HepG2 (cell line): ENCODE data around the gene SLC26A2. TPM values are rescaled to one million over a fixed set of nuclear protein-coding genes. Genes with fewer than 3 reads are reported as not detected.

ENCODE experiments used
- ATAC-seq: fragments of 200-7000 bp; cut with Tn5 transposase; 3 replicates; pipeline ENCODE4 v1.9.1; 2020; ENCODE audit warnings: mild to moderate bottlenecking, moderate library complexity
- BruUV-seq: library from RNA; stranded (reverse); fragments of 400-500 nt; replicated peaks from 2 replicates; lab custom pipeline; 2021; lab: Mats Ljungman, UMichigan
- CTCF ChIA-PET: fragments of 300-600 bp; formaldehyde crosslinking; extraction: SDS; loops from one replicate; lab custom pipeline; 2021; ENCODE audit warnings: low total read pairs, inconsistent platforms, low intra/inter-chr PET ratio; lab: Yijun Ruan, JAX
- POLR2A ChIA-PET: fragments of 350-600 bp; sonication (Branson Sonifier 250); formaldehyde crosslinking; loops from one replicate; lab custom pipeline; 2020; ENCODE audit warnings: antibody characterized with exemption, inconsistent platforms; lab: Yijun Ruan, JAX
- DNase-seq: peaks from one replicate; pipeline ENCODE4 v3.0.0-alpha.2; 2015; ENCODE audit warnings: low spot score
- FAIRE-seq: peaks from 3 replicates; lab custom pipeline; 2011; peaks lifted over from hg19 to GRCh38; lab: Jason Lieb, UNC
- H2AFZ ChIP-seq: one replicate; pipeline ENCODE4 v1.6.1; 2011; ENCODE audit warnings: low read length, inconsistent platforms
- H3K27ac ChIP-seq: fragments of 300-600 bp; 3 replicates; pipeline ENCODE4 v1.8.0; 2011; ENCODE audit warnings: mixed run types, mild to moderate bottlenecking, mixed read lengths, low read length, inconsistent platforms; ENCODE audit not compliant: insufficient read depth; ENCODE audit errors: extremely low read length
- H3K27me3 ChIP-seq, 2 experiments: fragments of 200-600 bp in 1 of 2; 2 replicates in 1 of 2; 3 replicates in 1 of 2; pipeline versions ENCODE4 v1.6.0 to v1.8.0; 2011; ENCODE audit warnings: low read length in 2 of 2, mild to moderate bottlenecking in 2 of 2, moderate library complexity in 2 of 2, inconsistent platforms in 1 of 2; ENCODE audit not compliant: insufficient read depth in 2 of 2, control insufficient read depth in 1 of 2
- H3K36me3 ChIP-seq, 2 experiments: fragments of 200-600 bp in 1 of 2; replicated peaks in 1 of 2; 2 replicates in 1 of 2; 3 replicates in 1 of 2; pipeline versions ENCODE4 v1.5.1 to v1.8.0; 2011; ENCODE audit warnings: low read length in 2 of 2, inconsistent platforms in 1 of 2; ENCODE audit not compliant: insufficient read depth in 2 of 2, control insufficient read depth in 1 of 2
- H3K4me1 ChIP-seq: 2 replicates; pipeline ENCODE4 v1.5.1; 2012; ENCODE audit warnings: low read length, inconsistent platforms; ENCODE audit not compliant: insufficient read depth
- H3K4me2 ChIP-seq: 2 replicates; pipeline ENCODE4 v1.6.0; 2011; ENCODE audit warnings: low read depth, low read length, inconsistent platforms
- H3K4me3 ChIP-seq, 3 experiments: fragments of 200-600 bp in 1 of 3; sonication (generic), shearing (Covaris generic) in 1 of 3; replicated peaks in 1 of 3; 2 replicates each; pipeline ENCODE4 v1.5.1; 2011 to 2016; ENCODE audit warnings: low read length in 3 of 3, inconsistent platforms in 2 of 3, low read depth in 2 of 3, mild to moderate bottlenecking in 2 of 3, control low read depth in 1 of 3, mixed read lengths in 1 of 3; ENCODE audit not compliant: insufficient read depth in 1 of 3
- H3K79me2 ChIP-seq: one replicate; pipeline ENCODE4 v1.6.1; 2011; ENCODE audit warnings: low read length, inconsistent platforms; ENCODE audit not compliant: insufficient read depth
- H3K9ac ChIP-seq: 2 replicates; pipeline ENCODE4 v1.6.0; 2011; ENCODE audit warnings: mild to moderate bottlenecking, low read depth, low read length, inconsistent platforms; ENCODE audit not compliant: insufficient read depth
- H3K9me3 ChIP-seq: 2 replicates; pipeline ENCODE4 v1.5.1; 2012; ENCODE audit warnings: mild to moderate bottlenecking, low read length
- H4K20me1 ChIP-seq: 2 replicates; pipeline ENCODE4 v1.6.0; 2011; ENCODE audit warnings: inconsistent platforms, mild to moderate bottlenecking, low read length, moderate library complexity; ENCODE audit not compliant: insufficient read depth
- CEBPG ChIP-seq: IDR thresholded peaks from 2 replicates; pipeline ENCODE4 v1.6.1; 2016
- MED8 ChIP-seq: sonication (generic); formaldehyde crosslinking; IDR thresholded peaks from 2 replicates; pipeline ENCODE4 v1.8.1; 2023; ENCODE audit warnings: mild to moderate bottlenecking, missing genetic modification reagents; ENCODE audit not compliant: insufficient replicate concordance
- NR2F2 ChIP-seq: IDR thresholded peaks from 2 replicates; pipeline ENCODE4 v1.6.1; 2012; ENCODE audit warnings: low read depth, inconsistent platforms, borderline replicate concordance
- SMAD3 ChIP-seq: sonication (generic); formaldehyde crosslinking; IDR thresholded peaks from 2 replicates; pipeline ENCODE4 v1.4.0; 2020; ENCODE audit warnings: missing genetic modification reagents
- STAG1 ChIP-seq: sonication (generic); formaldehyde crosslinking; IDR thresholded peaks from 2 replicates; pipeline ENCODE4 v1.4.0; 2020; ENCODE audit warnings: missing genetic modification reagents
- SYNCRIP ChIP-seq: fragments of 200-400 bp; formaldehyde crosslinking; IDR thresholded peaks from 2 replicates; pipeline ENCODE4 v1.6.1; 2018; ENCODE audit warnings: mild to moderate bottlenecking, low read depth, low read length; ENCODE audit not compliant: insufficient read depth
- TRIM24 ChIP-seq: sonication (generic); formaldehyde crosslinking; IDR thresholded peaks from 2 replicates; pipeline ENCODE4 v1.8.0; 2022; ENCODE audit warnings: mild to moderate bottlenecking, missing genetic modification reagents
- ZBTB42 ChIP-seq: sonication (generic); formaldehyde crosslinking; IDR thresholded peaks from 2 replicates; pipeline ENCODE4 v1.5.0; 2020; ENCODE audit warnings: mild to moderate bottlenecking, missing genetic modification reagents
- ZBTB7B ChIP-seq: sonication (generic); formaldehyde crosslinking; IDR thresholded peaks from 2 replicates; pipeline ENCODE4 v1.4.0; 2020; ENCODE audit warnings: missing genetic modification reagents
- ZFP36L2 ChIP-seq: sonication (generic); formaldehyde crosslinking; IDR thresholded peaks from 2 replicates; pipeline ENCODE4 v1.4.0; 2020; ENCODE audit warnings: missing genetic modification reagents
- WGBS: methylation state at CpG from one replicate; pipeline ENCODE4 v1.1.6; 2017; ENCODE audit warnings: low lambda C conversion rate; 5-methylcytosine and 5-hydroxymethylcytosine counted together
- in situ Hi-C: cut with HindIII; loops from 2 replicates; pipeline ENCODE4 v1.10.0; 2017; ENCODE audit warnings: low pct_unique_long_range_greater_than_20kb; ENCODE audit not compliant: extremely low pct_ligation_motif_present
- intact Hi-C: fragments of 100-400 bp; cut with micrococcal nuclease; formaldehyde crosslinking; loops from one replicate; pipeline ENCODE4 v1.10.0; 2022; ENCODE audit not compliant: unreplicated experiment
- polyA plus RNA-seq, 8 experiments: library from polyadenylated mRNA; depleted of rRNA in 3 of 8; stranded (reverse) in 7 of 8; unstranded in 1 of 8; fragments of >200 nt; fragmentation: Illumina TruSeq in 4 of 8; extraction: Trizol in 4 of 8; gene quantifications; 2 replicates each; pipeline versions ENCODE4 v1.2.1 to v1.2.3, GENCODE V29; 2011 to 2016; ENCODE audit warnings: low read depth in 4 of 8, missing spikeins in 1 of 8, mixed read lengths in 1 of 8; ENCODE audit not compliant: insufficient read depth in 1 of 8
- total RNA-seq, 5 experiments: library from RNA; depleted of rRNA; stranded (reverse); fragments of >200 nt; fragmentation: Illumina TruSeq; extraction: Trizol; gene quantifications; 2 replicates each; pipeline ENCODE4 v1.2.3, GENCODE V29; 2016; ENCODE audit warnings: low read depth in 1 of 5
- TF ChIP-seq, protein P1 (sequence below): sonication (generic); formaldehyde crosslinking; IDR thresholded peaks from 2 replicates; pipeline ENCODE4 v1.4.0; 2020; ENCODE audit warnings: missing genetic modification reagents, borderline replicate concordance
- TF ChIP-seq, protein P2 (sequence below): sonication (generic); formaldehyde crosslinking; IDR thresholded peaks from 2 replicates; pipeline ENCODE4 v1.8.1; 2023; ENCODE audit warnings: mild to moderate bottlenecking, missing genetic modification reagents
- TF ChIP-seq, protein P3 (sequence below): sonication (generic); formaldehyde crosslinking; IDR thresholded peaks from 2 replicates; pipeline ENCODE4 v1.8.0; 2022; ENCODE audit warnings: mild to moderate bottlenecking, missing genetic modification reagents, borderline replicate concordance

SLC26A2 gene
- total and polyA plus RNA-seq, 2 of the 13 experiments (the other 11 are each of a cell fraction or from before 2014, with no cell fraction given): 2.2 to 7.9 TPM

DNA sequence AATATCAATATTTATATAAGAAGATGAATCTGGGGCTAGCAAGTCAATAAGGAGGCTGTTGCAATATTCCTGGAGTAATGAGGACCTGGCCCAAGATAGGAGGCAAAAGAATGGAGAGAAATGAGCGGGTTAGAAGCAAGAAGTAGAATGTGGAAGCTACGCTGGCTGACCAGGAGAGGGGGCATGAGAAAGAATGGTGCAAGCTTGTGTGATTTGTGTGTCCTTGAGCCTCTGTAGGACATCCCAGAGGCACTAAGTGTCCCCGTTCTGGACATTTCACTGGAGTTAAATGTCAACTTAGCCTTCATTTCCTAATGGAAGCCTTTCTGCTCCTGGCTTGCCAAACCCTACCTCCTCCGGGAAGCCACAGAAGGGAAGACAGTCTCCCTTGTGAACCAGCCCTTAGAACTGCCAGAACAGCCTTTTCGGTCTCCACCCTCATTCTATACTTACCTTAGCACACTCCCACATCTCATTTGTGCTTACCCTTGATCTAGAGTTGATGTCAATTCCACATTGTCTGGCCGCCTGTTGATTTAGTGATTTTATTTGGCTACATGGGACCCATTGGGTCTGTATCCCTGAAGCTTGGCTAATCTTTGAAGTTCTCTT is 9.3 kb upstream of the SLC26A2 start (continued):
- no peak for TF ChIP-seq SYNCRIP
- TF ChIP-seq ZBTB42 (CRISPR knock-in tag): no peak
- no peak for TF ChIP-seq MED8 (CRISPR knock-in tag)
- TF ChIP-seq CEBPG (CRISPR knock-in tag): peak; percentile 56; the same call in 1 of the 2 replicates
- 0 out of 2 replicates have a peak, but pooled peaks have one; percentile 23 for TF ChIP-seq ZBTB7B (CRISPR knock-in tag)
- no peak for TF ChIP-seq NR2F2
- peak; percentile 58 for TF ChIP-seq STAG1 (CRISPR knock-in tag)
- TF ChIP-seq, protein P1, sequence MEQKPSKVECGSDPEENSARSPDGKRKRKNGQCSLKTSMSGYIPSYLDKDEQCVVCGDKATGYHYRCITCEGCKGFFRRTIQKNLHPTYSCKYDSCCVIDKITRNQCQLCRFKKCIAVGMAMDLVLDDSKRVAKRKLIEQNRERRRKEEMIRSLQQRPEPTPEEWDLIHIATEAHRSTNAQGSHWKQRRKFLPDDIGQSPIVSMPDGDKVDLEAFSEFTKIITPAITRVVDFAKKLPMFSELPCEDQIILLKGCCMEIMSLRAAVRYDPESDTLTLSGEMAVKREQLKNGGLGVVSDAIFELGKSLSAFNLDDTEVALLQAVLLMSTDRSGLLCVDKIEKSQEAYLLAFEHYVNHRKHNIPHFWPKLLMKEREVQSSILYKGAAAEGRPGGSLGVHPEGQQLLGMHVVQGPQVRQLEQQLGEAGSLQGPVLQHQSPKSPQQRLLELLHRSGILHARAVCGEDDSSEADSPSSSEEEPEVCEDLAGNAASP (CRISPR knock-in tag): no peak
- TF ChIP-seq TRIM24: no peak
- TF ChIP-seq, protein P2, sequence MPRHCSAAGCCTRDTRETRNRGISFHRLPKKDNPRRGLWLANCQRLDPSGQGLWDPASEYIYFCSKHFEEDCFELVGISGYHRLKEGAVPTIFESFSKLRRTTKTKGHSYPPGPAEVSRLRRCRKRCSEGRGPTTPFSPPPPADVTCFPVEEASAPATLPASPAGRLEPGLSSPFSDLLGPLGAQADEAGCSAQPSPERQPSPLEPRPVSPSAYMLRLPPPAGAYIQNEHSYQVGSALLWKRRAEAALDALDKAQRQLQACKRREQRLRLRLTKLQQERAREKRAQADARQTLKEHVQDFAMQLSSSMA (CRISPR knock-in tag): no peak

DNA sequence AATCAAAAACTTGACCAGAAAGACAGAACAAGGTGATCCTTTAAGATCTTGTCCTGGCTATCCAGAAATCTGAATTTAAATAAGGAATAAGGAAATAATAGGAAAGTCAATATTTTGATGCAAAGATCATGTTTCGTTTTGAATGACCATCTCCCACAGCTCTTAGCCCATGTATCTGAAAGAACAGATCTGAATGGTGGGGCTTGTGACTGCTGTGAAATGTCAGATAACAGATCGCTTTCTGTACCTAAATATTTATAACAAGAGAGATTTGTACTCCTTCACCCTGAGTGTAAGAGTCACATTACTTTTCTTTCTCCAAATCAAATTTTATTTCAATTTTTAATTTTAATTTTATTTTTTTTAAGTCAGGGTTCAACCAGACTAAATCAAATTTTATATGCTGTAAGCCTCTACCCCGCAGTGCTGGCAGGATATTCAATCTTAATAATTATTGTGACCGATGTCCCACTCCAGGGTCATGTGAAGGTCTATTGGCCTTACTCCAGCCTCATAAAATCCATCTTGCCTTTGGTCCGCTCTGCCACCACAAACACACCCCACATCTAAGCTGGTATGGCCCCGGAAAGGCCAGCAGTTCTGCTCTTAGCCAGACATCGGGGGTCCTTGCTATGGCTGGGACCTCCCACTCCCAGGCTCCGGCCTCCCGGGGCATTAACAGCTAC is 7.0 kb upstream of the SLC26A2 start:
- Histone ChIP-seq H3K27me3 (0 out of 5 replicates have a peak, but pooled peaks cover 0 to 1% of the 10 kb centered on the region in 2 experiments), H2AFZ (no peak overlapping the region), H3K9ac (no peak overlapping the region), H3K4me1 (peaks cover 29% of the 10 kb centered on the region), H3K9me3 (no peaks in the 10 kb centered on the region), H3K4me2 (no peak overlapping the region), H3K79me2 (no peaks in the 10 kb centered on the region), H3K4me3 (no peak overlapping the region), H4K20me1 (no peaks in the 10 kb centered on the region), H3K27ac (no peak overlapping the region), H3K36me3 (no peaks in the 10 kb centered on the region)
- intact Hi-C loops (no loop called here), in situ Hi-C loops (loop anchor here (5.0 kb wide), 1 partner anchor 34 kb away; no protein-coding TSS in a partner anchor)
- CTCF ChIA-PET: no interaction called here
- BruUV-seq: no TSS peak
- ATAC-seq (no peak), FAIRE-seq (no peak), DNase-seq (no peak)
- TF ChIP-seq SMAD3 (CRISPR knock-in tag) (no peak), ZFP36L2 (CRISPR knock-in tag) (no peak)
- TF ChIP-seq, protein P3, sequence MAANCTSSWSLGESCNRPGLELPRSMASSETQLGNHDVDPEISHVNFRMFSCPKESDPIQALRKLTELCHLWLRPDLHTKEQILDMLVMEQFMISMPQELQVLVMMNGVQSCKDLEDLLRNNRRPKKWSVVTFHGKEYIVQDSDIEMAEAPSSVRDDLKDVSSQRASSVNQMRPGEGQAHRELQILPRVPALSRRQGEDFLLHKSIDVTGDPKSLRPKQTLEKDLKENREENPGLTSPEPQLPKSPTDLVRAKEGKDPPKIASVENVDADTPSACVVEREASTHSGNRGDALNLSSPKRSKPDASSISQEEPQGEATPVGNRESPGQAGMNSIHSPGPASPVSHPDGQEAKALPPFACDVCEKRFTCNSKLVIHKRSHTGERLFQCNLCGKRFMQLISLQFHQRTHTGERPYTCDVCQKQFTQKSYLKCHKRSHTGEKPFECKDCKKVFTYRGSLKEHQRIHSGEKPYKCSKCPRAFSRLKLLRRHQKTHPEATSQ: no peak
- POLR2A ChIA-PET: interaction anchor here (0.5 kb wide), 1 partner anchor 359 kb away, joined by 3 read pairs; no protein-coding TSS in a partner anchor
- WGBS: 61% methylated on average over 9 of the region's 9 CpGs
